ENCODE data around the gene SH3TC1.

- TF ChIP-seq POLR2A (IDR thresholded peaks at IDR 0.05; ENCODE audit: low read length) (no peak), CTCF (IDR thresholded peaks at IDR 0.05) (no peak), EP300 (IDR thresholded peaks at IDR 0.05) (no peak), ZC3H11A (IDR thresholded peaks at IDR 0.05) (no peak), KDM1A (IDR thresholded peaks at IDR 0.05; ENCODE audit: low read depth) (no peak)
Measured at GRCh38 chr4:8211737-8212581, 12.9 kb downstream of the SH3TC1 start.
